ENCODE data around the gene CHRNA3. TPM values are rescaled to one million over a fixed set of nuclear protein-coding genes. Genes with fewer than 3 reads are reported as not detected.
"Not testable (repeated sequence)": the region's sequence is repeated elsewhere in the genome, so short reads cannot be mapped to it uniquely, and the experiment has no call there.

Gene CHRNA3
- total RNA-seq, 1 donor from 2014 or later, result 1.6 TPM

DNA sequence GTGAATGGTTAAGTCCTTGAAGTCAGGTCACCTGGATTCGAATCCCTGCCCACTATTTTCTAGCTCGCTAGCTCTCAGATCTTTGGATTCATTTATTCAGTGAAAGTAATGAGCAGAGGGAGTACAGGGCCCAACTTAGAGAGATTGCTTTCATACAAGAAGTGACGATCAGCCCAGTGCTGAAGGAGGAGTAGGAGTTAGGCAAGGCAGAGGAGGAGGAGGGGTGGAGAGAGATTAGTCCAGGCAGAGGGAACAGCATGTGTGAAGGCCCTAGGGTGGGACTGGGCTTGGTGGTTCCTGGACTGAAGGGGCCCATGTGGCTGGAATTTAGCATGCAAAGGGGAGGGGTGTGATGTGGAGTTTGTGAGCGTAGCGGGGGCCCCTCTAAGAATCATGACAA, 59.3 kb downstream of the CHRNA3 start:
- peaks cover 11% of the 10 kb centered on the region for H3K27me3 ChIP-seq
- peaks cover 7% of the 10 kb centered on the region for H3K4me1 ChIP-seq
- Mint-ChIP-seq H3K36me3 (no peaks in the 10 kb centered on the region), H3K27me3 (ENCODE audit: insufficient read depth, low read depth) (peaks cover 10% of the 10 kb centered on the region), H3K4me1 (peaks cover 10% of the 10 kb centered on the region), H3K27ac (no peak overlapping the region), H3K4me3 (no peak overlapping the region), H3K9me3 (no peaks in the 10 kb centered on the region)
- no peak overlapping the region for H3K9ac ChIP-seq
- DNase-seq (ENCODE audit: low spot score), result no peak
- TF ChIP-seq CTCF (IDR thresholded peaks at IDR 0.05) (no peak), EZH2 (IDR thresholded peaks at IDR 0.05) (no peak), EZH2phosphoT487 (IDR thresholded peaks at IDR 0.05) (no peak)
- no peaks in the 10 kb centered on the region for H3K36me3 ChIP-seq
- H2AFZ ChIP-seq (replicated peaks), result no peak overlapping the region
- peaks cover 6% of the 10 kb centered on the region for H3K79me2 ChIP-seq (ENCODE audit: low read depth)
- no peaks in the 10 kb centered on the region for H4K20me1 ChIP-seq (ENCODE audit: low read depth)
- H3K9me3 ChIP-seq (ENCODE audit: low read depth), result no peaks in the 10 kb centered on the region
- H3K4me3 ChIP-seq, result no peak overlapping the region
- H3K27ac ChIP-seq, result no peak overlapping the region
- no peak overlapping the region for H3K4me2 ChIP-seq
- peaks cover 12% of the 10 kb centered on the region for H3F3A ChIP-seq (ENCODE audit: low read depth)

- H2AFZ ChIP-seq (replicated peaks); H3K4me1 ChIP-seq; H3K27me3 Mint-ChIP-seq (ENCODE audit: insufficient read depth, low read depth); H3K4me3 ChIP-seq; H3K27ac Mint-ChIP-seq; H3K4me2 ChIP-seq; H3K9me3 ChIP-seq (ENCODE audit: low read depth); H3K4me1 Mint-ChIP-seq; H3K79me2 ChIP-seq (ENCODE audit: low read depth); H4K20me1 ChIP-seq (ENCODE audit: low read depth); DNase-seq (ENCODE audit: low spot score); H3F3A ChIP-seq (ENCODE audit: low read depth); H3K9me3 Mint-ChIP-seq; H3K4me3 Mint-ChIP-seq; H3K9ac ChIP-seq; H3K36me3 ChIP-seq; H3K27ac ChIP-seq; H3K36me3 Mint-ChIP-seq: not testable (repeated sequence)
- peaks cover 11% of the 10 kb centered on the region for H3K27me3 ChIP-seq
These were observed 60.6 kb downstream of the CHRNA3 start for GRCh38 chr15:78560201-78560600.

DNA sequence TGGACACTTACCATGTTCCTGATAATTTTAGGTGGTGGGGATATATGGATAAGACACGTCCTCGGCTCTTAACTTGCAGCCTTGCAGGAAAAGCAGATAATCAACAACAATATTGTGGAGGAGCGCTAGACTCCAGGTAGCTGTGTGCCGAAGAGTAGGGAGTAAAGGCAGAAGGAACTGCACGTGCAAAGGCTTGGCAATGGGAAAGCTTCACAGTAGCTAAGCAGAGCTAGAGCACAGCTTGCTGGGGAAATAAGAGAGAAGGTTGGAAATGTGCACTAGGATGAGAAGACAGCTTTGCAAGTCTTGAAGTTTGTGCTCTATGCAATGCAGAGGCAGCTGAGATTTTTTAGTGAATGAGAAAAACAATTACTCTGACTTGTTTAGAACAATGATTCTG, 68.2 kb downstream of the CHRNA3 start:
- Mint-ChIP-seq H3K4me1 (no peaks in the 10 kb centered on the region), H3K27ac (no peak overlapping the region), H3K4me3 (no peak overlapping the region), H3K36me3 (peaks cover 10% of the 10 kb centered on the region), H3K9me3 (no peaks in the 10 kb centered on the region), H3K27me3 (ENCODE audit: insufficient read depth, low read depth) (peaks cover 2% of the 10 kb centered on the region)
- H3F3A ChIP-seq (ENCODE audit: low read depth), result peaks cover 15% of the 10 kb centered on the region
- no peaks in the 10 kb centered on the region for H3K4me1 ChIP-seq
- peaks cover 11% of the 10 kb centered on the region for H3K36me3 ChIP-seq
- H2AFZ ChIP-seq (replicated peaks), result no peak overlapping the region
- H3K9ac ChIP-seq, result no peak overlapping the region
- H3K4me3 ChIP-seq, result no peak overlapping the region
- no peaks in the 10 kb centered on the region for H4K20me1 ChIP-seq (ENCODE audit: low read depth)
- H3K27me3 ChIP-seq, result no peaks in the 10 kb centered on the region
- no peak overlapping the region for H3K27ac ChIP-seq
- no peak for DNase-seq (ENCODE audit: low spot score)
- TF ChIP-seq CTCF (IDR thresholded peaks at IDR 0.05) (no peak), EZH2phosphoT487 (IDR thresholded peaks at IDR 0.05) (no peak), EZH2 (IDR thresholded peaks at IDR 0.05) (no peak)
- no peaks in the 10 kb centered on the region for H3K9me3 ChIP-seq (ENCODE audit: low read depth)
- no peaks in the 10 kb centered on the region for H3K79me2 ChIP-seq (ENCODE audit: low read depth)
- H3K4me2 ChIP-seq, result no peak overlapping the region

DNA sequence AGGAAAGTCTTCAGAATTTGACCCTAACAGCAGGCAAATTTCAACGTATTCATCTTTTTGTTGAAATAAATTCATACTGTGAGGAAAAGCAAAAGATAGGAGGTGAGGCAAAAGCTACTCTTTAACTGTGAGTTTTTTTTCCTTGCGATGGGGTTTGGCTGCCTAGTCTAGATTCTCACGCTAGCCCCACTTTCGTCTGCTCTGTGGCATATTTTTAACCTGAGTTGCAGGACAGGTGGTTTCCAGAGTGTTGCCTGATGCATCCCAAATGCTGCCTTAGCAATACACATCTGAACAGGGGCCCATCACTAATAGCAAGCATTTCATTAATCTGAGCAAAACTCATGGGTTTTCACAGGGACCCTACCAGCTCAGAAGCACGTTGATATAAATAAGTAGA, 68.9 kb downstream of the CHRNA3 start:
- Histone ChIP-seq H3K4me2 (no peak overlapping the region), H3K36me3 (peaks cover 11% of the 10 kb centered on the region), H4K20me1 (ENCODE audit: low read depth) (no peaks in the 10 kb centered on the region), H3K27ac (no peak overlapping the region), H3K9ac (no peak overlapping the region), H3F3A (ENCODE audit: low read depth) (peaks cover 15% of the 10 kb centered on the region), H3K9me3 (ENCODE audit: low read depth) (no peaks in the 10 kb centered on the region), H2AFZ (replicated peaks) (no peak overlapping the region), H3K27me3 (no peaks in the 10 kb centered on the region), H3K79me2 (ENCODE audit: low read depth) (no peaks in the 10 kb centered on the region), H3K4me1 (no peaks in the 10 kb centered on the region), H3K4me3 (no peak overlapping the region)
- H3K9me3 Mint-ChIP-seq, result no peaks in the 10 kb centered on the region
- H3K27me3 Mint-ChIP-seq (ENCODE audit: insufficient read depth, low read depth), result no peaks in the 10 kb centered on the region
- no peak for DNase-seq (ENCODE audit: low spot score)
- H3K27ac Mint-ChIP-seq, result no peak overlapping the region
- TF ChIP-seq CTCF (IDR thresholded peaks at IDR 0.05), result no peak
- no peak for TF ChIP-seq EZH2phosphoT487 (IDR thresholded peaks at IDR 0.05)
- TF ChIP-seq EZH2 (IDR thresholded peaks at IDR 0.05), result no peak
- peaks cover 13% of the 10 kb centered on the region for H3K36me3 Mint-ChIP-seq
- no peak overlapping the region for H3K4me3 Mint-ChIP-seq
- H3K4me1 Mint-ChIP-seq, result no peaks in the 10 kb centered on the region

All from neural progenitor cell (in vitro differentiated cells).